HepG2 (cell line): ENCODE data around the gene PAMR1. TPM values are rescaled to one million over a fixed set of nuclear protein-coding genes. Genes with fewer than 3 reads are reported as not detected.

ENCODE experiments used
- ATF2 ChIP-seq: sonication (generic); formaldehyde crosslinking; IDR thresholded peaks from 2 replicates; pipeline ENCODE4 v1.4.0; 2020; ENCODE audit warnings: missing genetic modification reagents
- CAMTA2 ChIP-seq: sonication (generic); formaldehyde crosslinking; IDR thresholded peaks from 2 replicates; pipeline ENCODE4 v1.4.0; 2020; ENCODE audit warnings: mild to moderate bottlenecking, missing genetic modification reagents, borderline replicate concordance
- CSRNP1 ChIP-seq: sonication (generic); formaldehyde crosslinking; IDR thresholded peaks from 2 replicates; pipeline ENCODE4 v1.8.1; 2023; ENCODE audit warnings: mild to moderate bottlenecking, missing genetic modification reagents
- DZIP1 ChIP-seq: sonication (generic); formaldehyde crosslinking; IDR thresholded peaks from 2 replicates; pipeline ENCODE4 v1.5.0; 2020; ENCODE audit warnings: mild to moderate bottlenecking, missing genetic modification reagents
- FOXA1 ChIP-seq, 2 experiments: fragments of 450-650 bp in 1 of 2; sonication (generic) in 1 of 2; formaldehyde crosslinking in 1 of 2; IDR thresholded peaks; 2 replicates each; pipeline versions ENCODE4 v1.4.0 to v1.6.1; 2016 to 2020; ENCODE audit warnings: missing genetic modification reagents in 1 of 2
- GMEB2 ChIP-seq: IDR thresholded peaks from 2 replicates; pipeline ENCODE4 v1.6.1; 2016; ENCODE audit warnings: missing biosample characterization, missing genetic modification reagents, low read depth
- IKZF1 ChIP-seq: fragments of 450-650 bp; IDR thresholded peaks from 2 replicates; pipeline ENCODE4 v1.7.1; 2016
- NR2F1 ChIP-seq, 2 experiments: fragments of 450-650 bp in 1 of 2; formaldehyde crosslinking in 1 of 2; IDR thresholded peaks; 2 replicates each; pipeline versions ENCODE4 v1.5.0 to v1.6.1; 2016 to 2020; ENCODE audit warnings: mild to moderate bottlenecking in 1 of 2, missing compliant biosample characterization in 1 of 2, missing genetic modification reagents in 1 of 2, moderate library complexity in 1 of 2
- TARDBP ChIP-seq: sonication (generic); formaldehyde crosslinking; IDR thresholded peaks from 2 replicates; pipeline ENCODE4 v1.8.0; 2022; ENCODE audit warnings: mild to moderate bottlenecking, missing genetic modification reagents
- THAP9 ChIP-seq: sonication (generic); formaldehyde crosslinking; IDR thresholded peaks from 2 replicates; pipeline ENCODE4; 2020; ENCODE audit warnings: missing genetic modification reagents, mild to moderate bottlenecking, borderline replicate concordance
- ZNF17 ChIP-seq: sonication (generic); formaldehyde crosslinking; IDR thresholded peaks from 2 replicates; pipeline ENCODE4 v1.5.0; 2020; ENCODE audit warnings: mild to moderate bottlenecking, missing genetic modification reagents
- ZNF431 ChIP-seq: sonication (generic); formaldehyde crosslinking; IDR thresholded peaks from 2 replicates; pipeline ENCODE4 v1.9.0; 2022; ENCODE audit warnings: missing genetic modification reagents, low read depth, mild to moderate bottlenecking, borderline replicate concordance
- ZNF775 ChIP-seq: sonication (generic); formaldehyde crosslinking; IDR thresholded peaks from 2 replicates; pipeline ENCODE4 v1.4.0; 2020; ENCODE audit warnings: missing genetic modification reagents, mild to moderate bottlenecking, moderate library complexity, borderline replicate concordance
- ZNF800 ChIP-seq: sonication (generic); formaldehyde crosslinking; IDR thresholded peaks from 2 replicates; pipeline ENCODE4 v1.4.0; 2020; ENCODE audit warnings: missing genetic modification reagents
- polyA plus RNA-seq, 8 experiments: library from polyadenylated mRNA; depleted of rRNA in 3 of 8; stranded (reverse) in 7 of 8; unstranded in 1 of 8; fragments of >200 nt; fragmentation: Illumina TruSeq in 4 of 8; extraction: Trizol in 4 of 8; gene quantifications; 2 replicates each; pipeline versions ENCODE4 v1.2.1 to v1.2.3, GENCODE V29; 2011 to 2016; ENCODE audit warnings: low read depth in 4 of 8, missing spikeins in 1 of 8, mixed read lengths in 1 of 8; ENCODE audit not compliant: insufficient read depth in 1 of 8
- total RNA-seq, 5 experiments: library from RNA; depleted of rRNA; stranded (reverse); fragments of >200 nt; fragmentation: Illumina TruSeq; extraction: Trizol; gene quantifications; 2 replicates each; pipeline ENCODE4 v1.2.3, GENCODE V29; 2016; ENCODE audit warnings: low read depth in 1 of 5

Gene PAMR1
- total and polyA plus RNA-seq, 2 of the 13 experiments (the other 11 are each of a cell fraction or from before 2014, with no cell fraction given) = not detected

- TF ChIP-seq CSRNP1 (CRISPR knock-in tag) (no peak), DZIP1 (CRISPR knock-in tag) (no peak), TARDBP (CRISPR knock-in tag) (no peak), GMEB2 (CRISPR knock-in tag) (no peak), ZNF775 (no peak), ZNF800 (no peak), ZNF17 (CRISPR knock-in tag) (no peak), CAMTA2 (CRISPR knock-in tag) (no peak), THAP9 (no peak), NR2F1 (CRISPR knock-in tag; IDR thresholded peaks at IDR 0.05) (peak; percentile 85 to 91), ATF2 (CRISPR knock-in tag) (no peak), ZNF431 (CRISPR knock-in tag) (no peak), IKZF1 (no peak), FOXA1 (IDR thresholded peaks at IDR 0.05) (peak; percentile 64), FOXA1 (CRISPR knock-in tag; IDR thresholded peaks at IDR 0.05) (peak; percentile 90)
Observed at GRCh38 chr11:35390737-35391682, 134.4 kb downstream of the PAMR1 start (continued).
